NK-92 (cell line): Measurements from ENCODE around the gene POP4.

Source experiments
- DNase-seq: peaks from one replicate; lab custom pipeline; 2025; ENCODE audit not compliant: unreplicated experiment; lab: John Stamatoyannopoulos, UW

The POP4 gene

DNA sequence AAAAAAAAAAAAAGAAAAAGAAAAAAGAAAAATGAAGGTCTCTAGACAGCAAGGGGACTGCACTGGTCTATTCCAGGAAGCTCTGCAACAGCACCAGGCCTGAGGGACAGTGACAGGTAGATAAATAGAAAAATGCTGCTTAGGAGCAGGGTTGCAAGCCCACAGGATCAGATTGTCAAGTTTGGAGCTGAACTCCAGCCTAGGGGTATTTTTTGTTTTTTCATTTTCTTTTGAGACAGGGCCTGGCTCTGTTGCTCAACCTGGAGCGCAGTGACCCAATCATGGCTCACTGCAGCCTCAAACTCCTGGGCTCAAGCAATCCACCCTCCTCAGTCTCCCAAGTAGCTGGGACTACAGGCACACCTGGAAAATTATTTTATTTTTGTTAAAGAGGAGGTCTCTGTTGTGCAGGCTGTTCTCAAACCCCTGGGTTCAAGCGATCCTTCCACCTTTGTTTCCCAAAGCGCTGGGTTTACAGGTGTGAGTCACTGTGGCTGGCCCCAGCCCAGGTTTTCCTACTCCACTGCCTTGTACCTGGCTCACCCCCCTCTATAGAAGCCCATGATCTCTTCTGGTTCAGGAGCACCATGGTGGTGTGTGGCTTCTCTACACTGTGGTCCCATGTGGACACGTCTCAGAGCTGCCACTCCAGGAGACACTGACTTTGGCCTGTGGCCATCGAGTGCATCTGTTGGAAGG is 23.9 kb downstream of the POP4 start:
- no peak for DNase-seq

DNA sequence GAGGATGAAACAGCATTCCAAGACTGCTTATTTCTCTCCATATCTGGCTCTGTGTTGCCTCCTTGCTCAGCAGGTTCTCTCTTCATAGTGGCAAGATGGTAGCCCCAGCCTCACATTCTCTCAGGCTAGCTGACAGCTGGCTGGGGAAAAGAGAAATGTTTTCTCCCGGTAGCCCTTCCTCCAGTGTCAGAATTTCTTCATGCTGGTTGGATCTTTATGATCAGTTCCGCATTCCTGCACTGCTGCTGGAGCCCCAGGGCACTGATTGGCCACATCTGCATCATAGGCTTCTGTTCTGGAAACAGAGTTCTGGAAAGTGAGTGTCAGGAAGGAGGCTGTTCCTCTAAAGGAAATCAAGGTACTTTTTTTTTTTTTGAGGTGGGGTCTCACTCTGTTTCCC is 24.6 kb downstream of the POP4 start:
- no peak for DNase-seq

DNA sequence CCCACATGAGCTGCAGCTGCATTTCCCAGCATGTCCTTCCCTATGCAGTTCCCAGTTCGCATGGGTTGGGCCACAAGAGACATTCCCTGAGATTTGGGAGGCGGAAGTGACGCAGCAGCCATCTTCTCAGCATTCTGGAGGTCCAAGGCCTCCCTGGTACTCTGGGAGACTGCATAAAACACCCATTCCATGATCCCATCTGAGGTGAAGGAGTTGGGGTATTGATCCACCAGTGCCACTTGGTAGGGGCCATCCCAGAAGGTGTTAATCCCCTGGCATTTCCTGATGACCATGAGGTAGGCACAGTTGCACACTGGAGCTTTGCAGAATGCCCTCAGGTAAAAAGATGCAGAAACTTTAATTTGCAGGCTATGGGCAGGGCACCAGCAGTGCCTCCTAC is 25.4 kb downstream of the POP4 start:
- DNase-seq = no peak

DNA sequence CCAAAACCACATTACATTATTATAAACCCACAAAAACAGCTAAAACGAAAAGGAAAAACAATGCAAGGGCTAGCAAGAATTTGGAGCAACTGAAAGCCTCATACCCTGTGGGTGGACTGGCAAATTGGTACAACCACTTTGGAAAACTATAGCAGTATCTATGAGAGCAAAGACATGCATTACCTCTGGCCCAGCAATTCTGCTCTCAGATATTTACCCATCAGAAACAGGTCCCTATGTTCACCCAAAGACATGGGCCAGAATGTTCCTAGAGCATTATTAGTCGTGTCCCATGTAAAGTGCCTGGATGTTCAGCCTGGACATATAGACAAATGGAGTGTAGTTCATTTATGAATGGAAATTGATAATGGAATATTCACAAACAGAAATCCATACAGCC is 27.9 kb downstream of the POP4 start:
- no peak for DNase-seq

DNA sequence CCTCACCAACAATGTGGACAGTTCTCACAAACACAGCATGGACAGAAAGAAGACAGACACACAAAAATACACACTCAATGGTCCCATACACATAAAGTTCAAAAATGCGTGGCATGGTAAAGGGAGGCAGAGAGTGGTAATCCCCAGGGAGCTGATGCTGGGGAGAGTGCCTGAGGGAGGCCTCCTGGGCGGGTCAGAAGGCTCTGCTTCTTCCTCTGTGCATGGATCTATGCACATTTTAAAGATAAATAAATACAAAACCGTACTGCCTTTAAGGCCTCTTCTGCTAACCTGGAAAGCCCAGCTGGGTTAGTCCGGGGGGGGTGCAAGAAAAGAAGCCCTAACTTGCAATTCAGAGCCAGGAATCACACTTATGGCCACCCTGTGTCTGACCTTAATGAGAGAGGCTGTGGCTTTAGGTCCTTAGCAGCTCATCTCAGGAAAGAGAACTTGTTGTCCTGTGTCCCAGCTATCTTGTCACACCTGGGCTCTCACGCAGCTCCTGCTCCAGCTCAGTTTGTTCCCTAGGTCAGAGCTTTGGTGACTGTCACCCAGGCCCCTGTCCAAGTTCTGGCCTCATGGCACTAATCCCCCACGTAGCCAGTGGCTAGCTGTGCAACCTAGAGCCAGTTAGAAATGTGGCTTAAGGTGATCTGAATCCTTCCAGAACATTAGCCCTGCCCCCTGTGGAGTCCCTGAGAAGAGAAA is 28.5 kb downstream of the POP4 start:
- no peak for DNase-seq

DNA sequence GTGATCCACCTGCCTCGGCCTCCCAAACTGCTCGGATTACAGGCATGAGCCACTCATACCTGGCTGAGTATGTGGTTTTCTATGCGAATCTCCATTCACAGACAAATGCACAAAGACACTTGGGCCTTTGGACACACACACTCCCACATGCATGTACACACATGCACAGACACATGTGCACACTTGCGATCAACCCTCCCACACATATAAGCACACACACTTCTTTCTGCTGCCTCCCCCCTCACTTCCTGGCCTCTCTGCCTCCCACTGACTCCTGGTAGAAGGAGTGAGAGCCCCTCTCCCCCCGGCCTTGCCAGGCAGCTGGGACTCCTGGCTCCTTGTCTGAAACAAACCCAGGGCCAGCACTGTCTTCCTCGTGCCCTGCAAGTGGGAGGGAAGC is 29.9 kb downstream of the POP4 start:
- no peak for DNase-seq

DNA sequence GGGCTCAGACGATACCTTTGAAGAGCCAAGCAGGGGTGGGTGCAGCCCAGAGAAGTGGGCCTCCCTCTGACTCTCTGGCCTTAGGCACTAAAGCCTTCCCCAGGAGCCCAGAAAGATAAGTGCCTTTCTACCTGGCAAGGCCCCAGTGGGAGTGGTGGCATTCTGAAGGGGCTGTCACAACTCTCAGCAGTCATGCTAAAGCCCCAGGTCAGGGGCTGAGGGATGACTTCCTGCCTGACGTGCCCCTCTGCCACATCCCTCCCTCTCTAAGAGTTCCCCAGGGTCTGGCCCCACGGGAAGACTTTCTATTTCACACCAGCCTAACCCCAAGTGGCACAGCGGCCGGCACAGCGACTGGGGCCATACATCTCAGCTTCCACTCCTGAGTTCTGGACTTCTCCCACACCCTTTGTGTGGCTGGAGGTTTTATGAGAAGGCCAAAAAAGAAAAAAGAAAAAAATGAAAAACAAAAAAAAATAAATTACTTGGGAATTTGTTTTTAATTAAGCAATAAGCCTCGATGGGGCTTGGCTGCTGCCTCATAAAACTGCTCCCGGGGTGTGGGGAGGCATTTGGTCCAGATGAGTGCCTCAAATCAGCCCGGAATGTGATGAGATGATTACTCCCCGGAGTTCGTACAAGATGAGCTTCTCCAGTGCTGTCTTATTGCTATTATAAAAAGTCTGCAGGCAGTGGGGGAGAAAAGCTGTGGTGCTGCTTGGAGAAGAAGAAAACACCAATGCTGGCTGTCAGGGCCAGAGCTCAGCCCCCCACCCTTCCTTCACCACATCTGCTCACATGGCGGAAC is 30.7 kb downstream of the POP4 start:
- DNase-seq = no peak

DNA sequence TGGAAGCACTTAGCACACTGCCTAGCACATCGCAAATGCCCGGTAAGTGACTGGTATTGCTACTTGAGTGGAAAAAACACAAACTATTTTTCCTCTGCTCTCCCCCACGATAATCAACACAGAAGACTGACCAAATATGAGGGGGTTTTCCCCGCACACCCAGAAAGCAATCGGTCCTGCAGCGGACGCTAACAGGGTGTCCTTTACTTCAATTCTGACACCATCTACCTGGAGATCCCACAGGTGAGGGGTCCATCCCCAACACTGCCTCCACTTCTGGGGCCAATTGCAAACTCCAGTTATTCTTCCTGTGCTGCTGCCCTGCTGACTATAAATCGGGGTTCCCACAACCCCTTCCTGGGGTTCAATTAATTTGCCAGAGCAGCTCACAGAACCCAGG is 33.0 kb downstream of the POP4 start:
- DNase-seq = no peak

DNA sequence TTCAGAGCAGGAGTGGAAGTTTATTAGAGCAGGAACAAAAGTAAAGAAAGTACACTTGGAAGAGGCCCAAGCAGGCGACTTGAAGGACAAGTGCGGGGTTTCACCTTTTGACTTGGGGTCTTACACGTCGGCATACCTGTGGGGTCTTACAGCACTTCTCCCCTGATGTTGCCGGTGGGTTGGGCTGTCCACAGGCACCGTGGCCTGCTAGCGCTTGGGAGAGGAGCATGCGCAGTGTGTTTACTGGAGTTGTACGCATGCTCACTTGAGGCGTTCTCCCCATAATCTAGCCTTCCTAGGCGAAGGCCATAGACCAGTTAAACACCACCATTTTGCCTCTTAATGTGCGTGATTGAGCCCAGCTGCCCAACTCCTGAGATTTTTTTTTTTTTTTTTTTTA is 34.1 kb downstream of the POP4 start:
- DNase-seq = no peak

DNA sequence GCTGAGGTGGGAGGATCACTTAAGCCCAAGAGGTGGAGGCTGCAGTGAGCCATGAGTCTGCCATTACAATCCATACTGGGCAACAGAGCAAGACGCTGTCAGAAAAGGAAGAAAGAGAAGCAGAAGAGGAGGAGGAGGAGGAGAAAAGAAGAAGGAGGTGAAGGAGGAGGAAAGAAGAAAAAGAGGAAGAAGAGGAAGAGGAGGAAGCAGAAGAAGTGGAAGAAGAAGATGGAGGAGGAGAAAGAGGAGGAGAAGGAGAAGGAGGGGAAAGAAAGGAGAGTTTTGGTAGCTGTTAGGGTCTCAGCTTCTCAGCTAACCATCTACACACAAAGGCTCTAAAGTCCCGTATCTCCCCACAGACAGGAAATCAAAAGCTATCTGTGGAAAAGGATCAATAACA is 35.5 kb downstream of the POP4 start:
- DNase-seq = no peak

DNA sequence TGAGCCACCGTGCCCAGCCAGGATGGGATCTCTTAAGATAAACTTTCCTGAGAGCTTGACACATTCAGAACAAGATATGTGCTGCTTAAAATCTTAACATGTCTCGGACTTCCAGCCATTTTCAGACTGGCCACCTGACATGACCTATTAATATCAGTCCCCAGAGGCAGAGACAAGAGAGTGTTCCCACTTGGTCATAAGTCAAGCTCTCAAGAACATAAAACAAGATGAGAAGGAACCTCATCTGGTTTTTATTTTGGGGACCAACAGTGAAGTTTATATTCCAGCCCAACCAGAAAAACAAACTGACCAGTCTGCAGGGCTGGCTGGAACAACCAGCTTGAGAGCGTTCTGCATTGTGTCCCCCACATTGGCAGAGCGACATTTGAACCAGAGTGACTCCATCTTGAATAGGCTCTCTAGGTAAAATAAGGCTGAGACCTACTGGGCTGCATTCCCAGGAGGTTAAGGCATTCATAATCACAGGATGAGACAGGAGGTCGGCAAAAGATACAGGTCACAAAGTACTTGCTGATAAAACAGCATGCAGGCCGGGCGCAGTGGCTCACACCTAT is 37.4 kb downstream of the POP4 start:
- no peak for DNase-seq

DNA sequence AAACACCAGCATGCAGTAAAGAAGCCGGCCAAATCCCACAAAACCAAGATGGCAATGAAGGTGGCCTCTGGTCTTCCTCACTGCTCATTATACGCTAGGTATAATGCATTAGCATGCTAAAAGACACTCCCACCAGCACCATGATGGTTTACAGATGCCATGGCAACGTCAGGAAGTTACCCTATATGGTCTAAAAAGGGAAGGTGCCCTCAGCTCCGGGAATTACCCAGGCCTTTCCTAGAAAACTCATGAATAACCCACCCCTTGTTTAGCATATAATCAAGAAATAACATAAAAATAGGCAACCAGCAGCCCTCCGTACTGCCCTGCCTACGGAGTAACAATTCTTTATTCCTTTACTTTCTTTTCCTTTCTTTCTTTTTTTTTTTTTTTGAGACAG is 38.1 kb downstream of the POP4 start:
- no peak for DNase-seq

DNA sequence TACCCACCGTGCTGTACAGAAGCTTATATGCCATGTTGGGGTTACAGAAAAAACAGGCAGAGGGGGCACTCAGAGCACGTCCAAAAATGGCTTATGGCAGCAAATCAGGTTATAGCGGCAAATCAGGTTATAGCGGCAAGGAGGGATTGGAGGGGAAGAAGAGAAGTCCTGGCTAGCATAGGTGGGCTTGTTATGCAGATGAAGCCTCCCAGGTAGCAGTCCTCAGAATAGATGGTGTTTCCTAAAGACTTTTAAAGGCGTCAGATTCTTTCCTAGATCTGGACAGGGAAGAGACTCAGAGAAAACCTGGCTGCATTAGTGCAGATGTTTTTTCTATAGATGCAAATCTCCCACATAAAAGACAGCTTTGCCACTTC is 39.4 kb downstream of the POP4 start:
- DNase-seq = no peak

DNA sequence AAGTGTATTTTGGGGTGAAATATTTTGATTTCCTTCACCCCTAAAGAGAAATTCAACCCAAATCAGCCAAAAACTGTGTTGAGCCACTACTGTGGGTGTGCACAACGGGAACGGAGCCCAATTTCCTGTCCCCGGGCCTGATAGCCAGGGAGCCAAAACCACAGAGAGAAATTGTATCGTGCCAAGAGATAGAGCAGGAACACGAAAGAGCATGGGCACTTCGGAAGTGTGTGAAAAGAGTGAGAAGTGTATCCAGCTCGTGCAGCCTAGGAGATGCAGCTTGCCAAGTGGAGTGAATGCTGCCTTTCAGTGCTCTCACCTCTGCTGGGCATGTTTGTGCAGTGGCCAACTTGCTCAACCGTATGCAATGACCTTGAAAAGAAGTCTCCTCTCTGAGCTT is 39.8 kb downstream of the POP4 start:
- DNase-seq = no peak

DNA sequence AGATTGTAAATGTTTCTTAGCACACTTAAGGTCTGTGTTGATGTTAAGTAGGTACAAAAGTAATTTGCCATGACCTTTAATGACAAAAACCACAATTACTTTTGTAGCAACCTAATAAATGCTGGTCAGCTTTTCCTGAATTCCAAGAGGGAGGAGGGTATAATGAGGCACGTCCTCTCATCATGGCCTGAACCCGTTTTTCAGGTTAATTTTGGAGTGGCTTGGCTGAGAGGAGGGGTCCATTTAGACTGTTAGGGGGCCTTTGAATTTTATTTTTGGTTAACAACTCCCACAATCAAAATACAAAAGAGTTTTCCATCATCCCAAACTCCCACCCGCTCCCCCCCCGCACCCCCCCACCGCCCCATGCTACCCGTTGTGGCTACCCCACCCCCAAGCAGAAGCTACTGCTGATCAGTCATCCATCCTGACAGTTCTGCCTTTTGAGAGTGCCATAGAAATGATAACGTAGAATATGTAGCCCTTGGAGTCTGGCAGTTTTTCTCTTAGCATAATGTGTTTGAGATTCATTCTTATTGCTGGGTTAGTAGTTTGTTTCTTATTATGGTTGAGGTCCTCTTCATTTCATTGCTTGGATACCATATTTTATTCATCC is 44.8 kb downstream of the POP4 start:
- no peak for DNase-seq

DNA sequence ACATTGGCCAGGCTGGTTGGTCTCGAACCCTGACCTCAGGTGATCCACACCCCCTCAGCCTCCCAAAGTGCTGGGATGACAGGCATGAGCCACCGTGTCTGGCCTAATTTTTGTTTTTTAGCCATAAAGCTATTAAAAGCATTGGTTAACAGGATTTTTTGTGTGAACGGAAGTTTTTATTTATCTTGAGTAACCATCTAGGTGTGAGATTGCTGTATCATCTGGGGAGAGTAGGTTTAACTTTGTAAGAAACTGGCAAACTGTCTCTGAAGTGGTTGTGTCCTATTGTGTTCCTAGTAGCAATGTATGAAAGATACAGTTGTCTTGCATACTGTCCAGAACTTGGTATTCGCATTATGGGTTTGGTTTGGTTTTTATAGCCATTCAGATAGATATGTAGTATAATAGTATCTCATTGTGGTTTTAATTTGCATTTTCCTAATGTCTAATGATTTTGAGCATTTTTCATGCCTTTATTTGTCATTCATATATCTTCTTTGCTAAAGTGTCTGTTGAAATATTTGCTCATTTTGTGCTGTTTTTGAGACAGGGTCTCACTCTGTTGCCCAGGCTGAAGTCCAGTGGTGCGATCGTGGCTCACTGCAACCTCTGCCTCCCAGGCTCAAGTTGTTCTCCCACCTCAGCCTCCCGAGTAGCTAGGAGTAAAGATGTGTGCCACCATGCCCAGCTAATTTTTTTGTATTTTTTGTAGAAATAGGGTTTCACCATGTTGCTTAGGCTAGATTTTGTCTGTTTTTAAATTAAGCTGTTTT is 45.7 kb downstream of the POP4 start:
- DNase-seq = no peak

DNA sequence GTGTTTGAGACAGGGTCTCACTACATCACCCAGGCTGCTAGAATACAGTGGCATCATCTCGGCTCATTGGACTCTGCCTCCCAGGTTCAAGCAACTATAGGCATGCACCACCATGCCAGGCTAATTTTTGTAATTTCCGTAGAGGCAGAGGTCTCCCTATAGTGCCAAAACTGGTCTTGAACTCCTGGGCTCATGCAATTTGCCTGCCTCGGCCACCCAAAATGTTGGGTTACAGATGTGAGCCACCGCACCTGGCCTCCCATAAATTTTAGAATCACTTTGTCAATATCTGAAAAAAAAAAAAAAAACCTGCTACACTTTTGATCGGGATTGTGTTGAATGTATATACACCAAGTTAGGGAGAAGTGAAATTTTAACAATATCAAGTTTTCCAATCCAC is 47.3 kb downstream of the POP4 start:
- no peak for DNase-seq

DNA sequence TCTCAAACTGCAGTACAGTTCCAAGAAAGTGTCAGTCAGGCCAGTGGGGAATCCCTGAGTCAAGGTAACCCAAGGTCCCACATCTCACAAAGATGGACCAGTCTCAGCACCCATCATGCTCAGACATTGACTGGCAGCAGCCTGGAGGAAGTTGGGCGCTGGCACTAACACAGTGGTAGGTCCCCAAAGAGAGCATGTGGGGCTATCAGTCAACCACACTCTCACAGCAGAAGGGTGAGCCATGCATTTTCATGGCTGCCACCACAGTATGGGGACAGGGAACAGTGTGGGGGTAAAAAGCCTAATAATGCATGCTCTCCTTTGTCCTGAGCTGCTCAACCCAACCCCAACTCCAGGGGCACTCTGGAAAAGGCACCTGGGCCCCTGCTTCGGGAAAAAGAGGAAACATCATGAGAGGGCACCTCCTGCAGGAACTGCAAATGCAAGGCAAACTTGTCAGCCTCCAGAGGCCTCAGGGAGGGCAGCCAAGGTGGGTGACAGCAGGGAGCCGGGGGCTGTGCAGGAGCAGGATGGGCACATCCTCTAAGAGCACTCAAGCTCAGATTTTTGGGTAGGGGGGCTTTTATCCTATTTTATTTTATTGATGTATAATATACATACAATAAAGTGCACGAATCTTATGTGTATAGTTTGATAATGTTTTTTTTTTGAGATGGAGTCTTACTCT is 49.7 kb downstream of the POP4 start:
- DNase-seq = no peak

DNA sequence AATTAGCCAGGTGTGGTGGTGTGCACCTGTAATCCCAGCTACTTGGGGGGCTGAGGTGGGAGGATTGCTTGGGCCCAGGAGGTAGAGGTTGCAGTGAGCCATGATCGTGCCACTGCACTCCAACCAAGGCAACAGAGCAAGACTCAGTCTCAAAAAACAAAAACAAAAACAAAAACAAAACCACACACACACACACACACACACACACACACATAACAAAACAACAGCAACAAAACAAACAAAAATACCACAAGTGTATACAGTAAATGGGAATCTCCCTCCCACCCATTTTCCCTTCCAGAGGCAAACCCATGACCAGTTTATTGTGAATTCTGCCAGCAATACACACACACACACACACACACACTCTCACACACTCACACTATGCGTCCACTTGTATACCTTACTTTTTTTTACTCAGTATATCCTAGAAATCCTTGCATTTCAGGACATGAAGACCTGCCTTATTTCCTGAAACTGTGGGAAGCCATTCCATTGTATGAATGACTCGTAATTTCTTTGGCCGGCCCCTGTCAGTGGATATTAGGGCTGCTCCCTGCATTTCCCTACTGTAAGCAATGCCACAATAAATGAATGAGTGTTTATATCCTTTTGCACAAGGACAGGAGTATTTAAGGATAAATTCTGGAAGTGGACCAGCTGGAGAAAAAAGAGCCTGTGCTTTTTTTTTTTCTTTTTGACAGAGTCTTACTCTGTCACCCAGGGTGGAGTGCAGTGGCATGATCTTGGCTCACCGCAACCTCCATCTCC is 52.3 kb downstream of the POP4 start:
- DNase-seq = no peak
